Ammon's horn (tissue), 1 donor: ENCODE results near the gene EGF.
A peak's percentile ranks its signal among the peaks of the same experiment; 100 is the strongest.
"Not testable (repeated sequence)": the region's sequence is repeated elsewhere in the genome, so short reads cannot be mapped to it uniquely, and the experiment has no call there.

Experiments
- DNase-seq: peaks from one replicate; pipeline ENCODE4 v3.0.0-alpha.2; 2016; ENCODE audit warnings: low spot score

Gene EGF

DNA sequence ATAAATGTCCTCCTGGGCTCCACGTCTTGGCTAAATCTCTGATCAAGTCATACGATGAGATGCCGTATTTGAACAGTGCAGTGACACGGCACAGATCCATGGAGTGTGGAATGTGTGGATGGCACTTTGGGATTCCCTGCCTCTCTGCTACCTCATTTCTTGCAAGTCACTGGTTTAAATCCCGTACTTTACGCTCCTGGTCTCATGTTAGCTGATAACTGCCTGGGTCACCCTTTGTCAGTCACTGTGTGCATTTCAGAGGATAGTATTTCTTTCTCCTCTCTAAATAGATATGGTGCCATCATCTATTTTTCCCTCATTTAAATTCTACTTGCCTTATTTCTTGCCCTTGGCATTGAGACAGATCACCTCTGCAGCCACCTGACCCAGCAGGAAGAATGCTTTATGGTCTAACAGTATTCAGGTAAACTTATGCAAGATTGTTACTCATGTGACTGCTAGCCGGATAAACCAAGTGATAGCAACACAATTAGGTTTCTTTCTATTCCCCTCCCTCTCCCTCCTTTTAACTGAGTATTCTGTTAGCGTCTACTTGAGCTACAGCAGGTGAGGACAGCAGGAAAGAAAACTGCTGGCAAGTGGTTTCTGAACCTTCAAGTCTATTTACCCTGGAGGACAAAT is 2.8 kb downstream of the EGF start:
- DNase-seq, result no peak

DNA sequence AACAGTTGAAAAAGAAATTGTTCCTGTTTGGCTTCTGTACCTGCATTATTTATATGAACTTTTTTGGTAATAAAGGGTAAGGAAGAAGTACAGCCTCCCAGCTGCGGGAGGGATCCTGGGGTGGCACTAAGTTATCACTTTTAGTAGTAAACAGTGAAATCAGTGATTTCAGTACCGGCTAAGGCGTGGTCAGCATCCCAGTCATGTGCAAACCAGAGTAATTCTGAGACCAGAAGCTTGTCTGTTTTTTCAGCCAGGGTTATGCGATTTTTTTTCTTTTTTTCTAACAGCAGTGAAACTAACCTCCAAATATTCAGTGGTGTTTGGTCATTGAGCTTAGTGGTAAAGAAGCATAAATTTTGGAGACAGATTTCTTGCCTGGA is 3.3 kb downstream of the EGF start:
- DNase-seq, result no peak

DNA sequence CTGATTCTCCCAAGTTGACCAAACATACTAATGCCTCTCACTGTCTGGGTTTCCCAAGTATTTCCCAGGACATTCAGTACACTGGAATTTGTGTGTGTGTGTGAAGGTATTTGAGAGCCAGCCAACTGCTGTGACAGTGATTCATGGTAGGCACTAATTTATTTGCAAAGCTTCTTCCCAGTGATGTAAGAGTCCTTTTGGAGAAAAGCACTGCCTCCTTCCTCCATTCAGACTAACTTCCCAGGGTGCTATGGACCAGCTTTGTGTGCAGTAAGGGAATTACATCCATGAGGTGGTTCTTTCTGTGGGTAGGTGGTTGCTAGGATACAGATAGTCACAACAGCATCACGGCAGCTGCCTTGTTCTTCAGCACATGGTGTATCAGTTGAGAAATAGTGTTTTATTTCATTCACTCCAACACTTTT is 8.7 kb downstream of the EGF start:
- peak; percentile 68 for DNase-seq

DNA sequence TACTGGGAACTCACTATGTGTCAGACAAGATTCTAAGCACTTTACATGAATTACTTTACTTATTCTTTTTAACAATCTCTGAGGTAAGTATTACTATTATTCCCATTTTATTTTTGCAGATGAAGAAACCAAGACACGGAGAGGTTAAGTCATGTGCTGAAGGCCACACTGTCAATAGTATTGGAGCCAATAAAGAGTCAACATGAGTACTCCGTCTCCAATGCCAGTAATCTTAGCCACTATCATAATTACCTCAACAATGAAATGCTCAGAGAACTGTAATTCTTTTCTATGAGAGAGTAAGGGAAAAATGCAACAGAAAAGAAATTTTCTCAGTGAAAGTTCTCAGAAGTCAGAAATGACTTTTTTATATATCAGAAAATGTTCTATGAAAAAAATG is 12.7 kb downstream of the EGF start:
- DNase-seq, result no peak

DNA sequence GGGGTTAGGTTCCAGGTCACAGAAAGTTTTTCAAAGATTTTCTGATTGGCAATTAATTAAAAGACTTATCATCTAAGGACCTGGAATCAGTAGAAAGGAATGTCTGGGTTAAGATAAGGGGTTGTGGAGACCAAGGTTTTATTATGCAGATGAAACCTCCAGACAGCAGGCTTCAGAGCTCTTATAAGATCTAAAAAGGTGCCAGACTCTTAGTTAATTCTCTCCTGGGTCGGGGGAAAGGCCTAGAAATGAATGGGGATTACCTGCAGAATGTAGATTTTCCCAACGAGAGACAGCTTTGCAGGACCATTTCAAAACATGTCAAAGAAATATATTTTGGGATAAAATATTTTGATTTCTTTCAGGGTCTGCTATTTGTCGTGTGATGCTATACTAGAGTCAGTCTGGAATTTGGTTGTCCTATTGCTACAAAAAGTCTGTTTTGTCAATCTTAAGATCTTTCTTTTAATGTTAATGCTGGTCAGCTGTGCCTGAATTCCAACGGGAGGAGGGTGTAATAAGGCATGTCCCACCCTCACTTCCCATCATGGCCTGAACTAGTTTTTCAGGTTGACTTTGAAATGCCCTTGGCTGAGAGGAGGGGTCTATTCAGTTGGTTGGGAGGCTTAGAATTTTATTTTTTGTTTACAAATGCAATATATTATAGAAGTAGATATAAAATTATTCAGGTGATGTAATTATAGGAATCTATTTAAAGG is 15.8 kb downstream of the EGF start:
- DNase-seq, result no peak

DNA sequence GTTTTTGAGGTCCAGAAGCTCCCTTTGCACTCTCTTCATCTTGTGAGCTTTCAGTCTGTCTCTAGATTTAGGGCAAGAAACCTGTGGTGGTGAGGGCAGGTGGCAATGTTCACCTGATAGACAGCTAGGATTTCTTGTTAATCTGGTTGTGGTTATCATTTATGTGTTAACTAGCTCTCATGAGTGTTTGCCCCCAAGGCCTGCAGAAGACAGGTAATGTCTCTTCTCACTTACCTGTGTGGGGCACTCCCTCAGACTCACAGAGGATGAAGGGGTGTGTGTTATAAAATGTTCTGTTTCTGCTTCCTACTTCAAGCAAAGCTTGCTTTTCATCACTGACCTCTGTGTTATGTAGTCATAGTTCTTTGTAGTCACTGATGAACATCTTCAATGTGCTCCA is 17.8 kb downstream of the EGF start:
- DNase-seq, result no peak

DNA sequence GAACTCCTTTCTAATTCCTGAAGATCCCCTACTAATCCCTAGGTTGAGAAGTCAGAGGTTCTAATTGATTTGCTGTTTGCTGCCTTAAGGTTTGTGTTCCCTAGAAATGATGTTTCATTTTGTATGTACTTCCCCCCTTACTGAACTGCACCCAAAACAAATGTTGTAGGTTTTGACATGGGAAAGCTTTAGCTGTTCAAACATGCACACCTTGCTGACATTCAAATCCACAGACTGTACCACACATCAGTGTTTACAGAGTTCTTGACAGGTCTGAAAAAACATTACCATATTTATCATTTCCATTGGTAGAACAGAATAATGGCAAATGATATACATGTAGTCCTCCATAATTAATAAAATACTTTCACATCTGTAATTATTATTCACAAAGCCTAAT is 18.2 kb downstream of the EGF start:
- no peak for DNase-seq

DNA sequence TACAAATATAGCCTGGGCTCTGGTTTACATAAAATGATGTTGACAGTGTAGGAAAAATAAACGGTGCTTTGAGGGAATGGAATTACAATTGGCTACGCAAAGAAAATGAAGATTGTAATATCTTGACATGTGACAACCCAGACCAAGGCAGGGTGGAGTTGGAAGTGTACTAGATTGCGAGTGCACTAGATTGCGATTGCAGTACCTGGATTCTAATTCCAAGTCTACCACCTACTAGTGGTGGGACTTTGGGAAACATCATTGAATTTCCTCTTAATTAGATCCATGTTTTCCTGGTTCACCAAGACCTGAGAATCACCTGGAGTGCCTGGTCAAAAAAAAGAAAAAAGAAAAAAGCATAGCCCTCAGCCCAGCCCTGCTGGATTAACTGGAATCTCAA is 18.6 kb downstream of the EGF start:
- DNase-seq, result no peak

DNA sequence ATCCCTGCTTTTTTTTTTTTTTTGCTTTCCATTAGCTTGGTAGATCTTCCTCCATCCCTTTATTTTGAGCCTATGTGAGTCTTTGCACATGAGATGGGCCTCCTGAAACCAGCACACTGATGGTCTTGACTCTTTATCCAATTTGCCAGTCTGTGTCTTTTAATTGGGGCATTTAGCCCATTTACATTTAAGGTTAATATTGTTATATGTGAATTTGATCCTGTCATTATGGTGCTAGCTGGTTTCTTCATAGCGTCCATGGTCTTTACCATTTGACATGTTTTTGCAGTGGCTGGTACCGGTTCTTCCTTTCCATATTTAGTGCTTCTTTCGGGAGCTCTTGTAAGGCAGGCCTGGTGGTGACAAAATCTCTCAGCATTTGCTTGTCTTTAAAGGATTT is 24.7 kb downstream of the EGF start:
- not testable (repeated sequence) for DNase-seq

DNA sequence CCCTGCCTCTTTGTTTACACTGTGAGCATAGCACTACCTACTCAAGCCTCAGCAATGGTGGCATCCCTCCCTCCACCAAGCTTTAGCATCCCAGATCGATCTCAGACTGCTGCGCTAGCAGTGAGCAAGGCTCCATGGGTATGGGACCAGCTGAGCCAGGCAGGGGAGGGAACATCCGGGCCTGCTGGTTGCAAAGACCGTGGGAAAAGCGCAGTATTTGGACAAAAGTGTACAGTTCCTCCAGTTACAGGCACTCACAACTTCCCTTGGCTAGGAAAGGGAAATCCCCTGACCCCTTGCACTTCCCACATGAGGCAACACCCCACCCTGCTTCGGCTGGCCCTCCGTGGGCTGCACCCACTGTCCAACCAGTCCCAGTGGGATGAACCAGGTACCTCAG is 26.5 kb downstream of the EGF start:
- DNase-seq, result no peak

DNA sequence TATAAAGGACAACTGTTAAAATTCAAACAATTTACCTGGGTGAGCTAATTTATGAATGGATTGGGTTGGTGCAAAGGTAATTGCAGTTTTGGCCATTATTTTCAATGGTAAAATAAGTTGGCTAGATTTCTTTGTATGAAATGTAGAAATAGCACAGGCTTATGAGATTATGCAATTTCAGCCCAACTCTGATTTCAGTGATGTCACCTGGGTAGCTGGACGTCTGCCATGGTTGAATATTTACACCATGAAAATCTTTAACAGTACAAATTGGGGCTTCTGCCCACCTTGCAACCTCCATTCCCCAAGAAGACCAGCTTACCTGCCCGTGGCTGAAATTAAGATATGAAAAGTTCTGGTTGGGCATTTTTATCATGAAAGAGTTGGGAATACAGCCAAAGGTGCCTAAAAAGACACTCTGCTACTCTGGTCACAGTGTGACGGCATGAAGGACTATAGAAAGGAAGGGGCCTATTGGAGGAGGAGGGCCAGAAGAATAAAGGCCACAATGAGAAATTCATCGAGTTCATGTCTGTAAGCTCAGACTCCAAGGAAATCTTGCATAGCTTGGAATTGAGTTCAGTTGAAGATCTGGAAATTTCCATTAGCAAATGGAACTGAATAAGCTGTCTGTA is 29.7 kb downstream of the EGF start:
- DNase-seq, result no peak

DNA sequence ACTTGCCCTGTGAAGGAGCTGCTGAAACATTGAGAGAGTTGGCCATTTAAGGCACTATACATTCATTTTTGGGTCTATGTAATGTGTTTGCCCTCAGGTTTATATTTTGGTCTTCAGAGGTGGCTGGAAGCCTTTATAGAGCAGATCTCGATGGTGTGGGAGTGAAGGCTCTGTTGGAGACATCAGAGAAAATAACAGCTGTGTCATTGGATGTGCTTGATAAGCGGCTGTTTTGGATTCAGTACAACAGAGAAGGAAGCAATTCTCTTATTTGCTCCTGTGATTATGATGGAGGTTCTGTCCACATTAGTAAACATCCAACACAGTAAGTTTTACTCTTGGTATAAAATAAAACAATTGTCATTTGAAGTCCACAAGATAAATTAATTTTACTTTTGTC is 31.1 kb downstream of the EGF start:
- DNase-seq, result no peak

DNA sequence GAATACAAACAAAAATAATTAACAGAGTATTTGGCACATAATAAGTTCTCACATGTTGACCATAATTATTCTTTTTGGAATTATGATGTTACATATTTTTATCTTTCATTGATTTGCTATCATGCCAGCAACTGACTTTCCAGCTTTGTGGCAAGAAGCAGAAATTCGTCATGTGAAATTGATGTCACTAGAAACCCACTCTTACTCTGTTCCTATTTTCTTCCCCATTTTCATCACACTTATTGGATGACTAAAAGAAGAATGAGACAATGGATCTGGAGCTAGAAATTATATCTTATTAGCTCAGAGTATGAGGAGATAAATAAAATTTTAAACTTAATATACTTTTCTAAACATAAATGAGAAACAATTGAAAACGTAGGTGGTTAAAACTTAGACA is 31.9 kb downstream of the EGF start:
- DNase-seq, result no peak

DNA sequence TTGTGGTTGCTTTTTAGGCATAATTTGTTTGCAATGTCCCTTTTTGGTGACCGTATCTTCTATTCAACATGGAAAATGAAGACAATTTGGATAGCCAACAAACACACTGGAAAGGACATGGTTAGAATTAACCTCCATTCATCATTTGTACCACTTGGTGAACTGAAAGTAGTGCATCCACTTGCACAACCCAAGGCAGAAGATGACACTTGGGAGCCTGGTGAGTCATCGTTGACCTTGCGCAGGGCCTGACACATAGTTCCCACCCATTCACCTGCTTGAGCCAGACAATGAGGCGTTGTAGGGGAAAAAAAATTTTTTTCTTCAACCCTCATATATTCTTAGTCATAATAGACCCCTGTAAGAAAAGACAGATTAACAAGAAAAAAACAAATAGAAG is 32.4 kb downstream of the EGF start:
- DNase-seq, result no peak

DNA sequence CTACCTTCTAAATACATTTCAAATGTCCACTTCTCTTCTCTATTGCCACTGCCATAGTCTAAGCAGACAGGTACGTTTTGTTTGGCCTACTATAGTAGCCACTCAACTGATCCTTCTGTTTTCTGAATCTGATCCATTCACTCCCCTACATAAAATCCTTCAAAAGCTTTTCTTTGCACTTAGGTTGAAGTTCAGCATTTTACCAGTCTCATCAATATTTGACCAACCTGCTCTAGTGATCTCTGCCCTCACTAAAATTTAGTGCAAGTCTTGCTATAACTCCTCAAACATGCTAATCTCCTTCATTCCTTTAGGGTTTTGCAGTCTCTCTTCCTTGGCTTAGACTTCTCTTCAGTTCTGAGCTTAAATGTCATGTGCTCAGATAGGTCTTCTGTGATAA is 33.4 kb downstream of the EGF start:
- DNase-seq, result no peak

DNA sequence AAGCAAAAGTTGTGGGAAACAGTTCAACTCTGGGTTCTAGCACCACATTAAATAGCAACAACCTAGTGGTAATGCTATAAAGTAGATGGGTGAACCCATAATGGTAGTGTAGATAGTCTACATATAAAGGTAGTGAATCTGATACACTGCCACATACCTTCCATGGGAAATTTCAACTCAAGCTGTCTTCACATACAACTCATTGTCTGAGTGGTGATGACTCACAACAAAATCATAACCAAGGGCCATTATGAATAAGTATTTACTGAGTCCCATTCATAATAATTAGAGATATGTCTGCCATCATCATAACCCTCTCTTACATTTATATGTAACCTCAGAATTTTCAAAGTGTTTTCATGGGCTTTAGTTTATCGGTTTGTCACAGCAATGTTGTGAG is 34.8 kb downstream of the EGF start:
- no peak for DNase-seq

DNA sequence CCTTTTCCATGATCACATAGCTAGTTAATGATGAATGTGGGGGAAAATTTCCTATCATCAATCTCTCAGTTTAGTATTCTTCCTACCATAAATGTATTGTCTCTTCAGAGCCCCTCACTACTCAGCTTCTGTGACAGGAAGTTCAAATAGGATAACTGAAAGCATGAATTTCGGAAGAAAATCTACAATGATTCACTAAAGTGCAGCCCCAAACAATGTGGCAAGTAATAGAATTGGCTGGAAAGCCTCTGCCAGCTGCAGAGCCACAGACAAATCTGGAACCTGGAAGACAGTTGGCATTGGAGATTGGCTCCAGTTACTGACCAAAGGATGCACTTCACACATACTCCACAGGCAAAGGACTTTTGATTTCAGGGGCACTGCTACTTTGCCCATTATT is 35.2 kb downstream of the EGF start:
- no peak for DNase-seq

DNA sequence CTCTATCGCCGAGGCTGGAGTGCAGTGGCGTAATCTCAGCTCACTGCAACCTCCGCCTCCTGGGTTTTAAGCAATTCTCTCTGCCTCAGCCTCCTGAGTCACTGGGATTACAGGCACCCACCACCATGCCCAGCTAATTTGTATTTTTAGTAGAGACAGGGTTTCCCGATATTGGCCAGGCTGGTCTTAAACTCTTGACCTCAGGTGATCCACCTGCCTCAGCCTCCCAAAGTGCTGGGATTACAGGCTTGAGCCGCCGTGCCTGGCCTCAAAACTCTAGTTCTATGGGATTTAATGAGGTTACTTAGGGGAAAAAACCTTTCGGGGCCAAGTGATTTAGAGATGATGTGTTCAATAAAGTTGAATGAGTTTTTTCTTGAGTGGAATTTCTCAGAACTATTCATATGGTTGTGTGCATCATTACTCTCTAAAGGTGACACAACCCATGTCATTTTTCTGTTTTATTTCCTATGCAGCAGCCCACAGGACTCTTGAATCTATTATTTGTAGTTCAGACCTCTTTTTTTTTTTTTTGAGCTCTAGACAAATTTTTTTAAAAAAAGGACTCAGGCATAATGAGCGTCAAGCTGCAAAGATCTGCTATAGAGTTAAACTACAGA is 36.5 kb downstream of the EGF start:
- not testable (repeated sequence) for DNase-seq

DNA sequence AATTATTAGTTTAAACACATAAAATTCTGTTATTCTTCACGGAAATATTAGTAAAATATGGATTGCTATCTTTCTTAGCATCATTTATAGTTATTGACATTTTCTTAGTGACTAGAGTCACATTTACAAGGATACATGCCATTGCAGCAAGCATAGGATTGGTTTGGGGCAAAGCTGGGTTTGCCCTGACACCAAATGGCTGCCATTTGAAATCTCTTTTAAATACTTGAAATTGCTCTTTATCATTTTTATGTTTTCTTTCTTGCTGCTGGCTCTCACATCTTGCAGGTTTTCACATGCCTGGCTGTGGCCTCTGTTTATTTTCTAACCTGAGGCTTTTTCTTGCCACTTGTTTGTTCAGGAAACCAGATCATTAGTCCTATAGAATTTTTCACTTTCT is 39.9 kb downstream of the EGF start:
- DNase-seq, result no peak

DNA sequence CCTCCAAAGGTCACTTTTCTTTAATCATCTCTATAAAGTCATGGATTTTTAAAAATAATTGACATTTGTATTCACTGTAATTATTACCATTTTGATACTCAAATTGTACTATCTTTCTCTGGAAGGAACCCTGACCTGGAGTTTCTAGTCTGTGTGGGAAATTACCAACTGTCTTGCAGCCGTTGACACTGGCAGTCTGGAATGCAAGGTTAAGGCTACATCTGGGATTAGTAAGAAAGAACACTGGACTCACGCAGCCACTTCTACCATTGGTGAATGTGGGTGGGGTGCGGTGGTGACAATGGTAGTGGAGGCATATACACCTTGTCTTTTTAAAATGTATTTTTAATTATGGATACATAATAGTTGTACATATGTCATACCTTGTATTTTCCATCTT is 40.9 kb downstream of the EGF start:
- DNase-seq, result no peak

DNA sequence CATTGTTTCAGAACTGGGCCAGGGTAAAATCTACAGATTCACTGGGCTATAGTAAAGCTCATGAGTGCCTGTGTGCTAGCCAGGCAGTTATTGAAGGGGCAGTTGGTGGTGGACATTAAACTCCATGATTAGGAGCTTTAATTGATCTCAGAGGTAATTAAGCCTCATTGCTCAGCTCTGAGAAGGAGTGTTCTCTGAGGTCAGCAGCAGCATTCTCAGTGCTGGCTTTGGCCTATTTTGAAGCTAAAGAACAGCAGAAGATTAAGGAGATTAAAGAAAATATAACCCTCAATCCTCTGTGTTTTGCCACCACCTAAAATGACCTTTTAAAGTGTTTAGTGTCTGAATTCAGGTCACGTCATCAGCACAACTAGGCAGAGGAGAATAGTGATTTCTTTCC is 42.5 kb downstream of the EGF start:
- no peak for DNase-seq

DNA sequence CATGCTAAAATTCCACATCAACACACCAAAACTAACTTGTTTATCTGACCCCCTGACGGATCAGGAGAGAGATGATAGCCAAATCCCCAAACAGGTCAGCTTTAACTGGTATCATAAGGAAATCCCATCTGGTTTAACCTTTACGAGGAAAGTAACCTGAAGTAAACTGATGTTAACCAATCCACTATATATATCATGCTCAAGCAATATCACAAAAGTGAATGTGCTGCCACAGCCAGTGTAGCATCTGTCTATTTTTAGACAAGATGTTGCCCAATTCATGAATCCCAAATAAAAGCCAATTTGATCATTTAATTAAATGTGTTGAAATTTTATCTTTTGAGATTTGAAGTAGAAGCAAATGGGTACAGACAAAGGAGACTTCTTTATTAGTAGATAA is 44.5 kb downstream of the EGF start:
- DNase-seq, result no peak

DNA sequence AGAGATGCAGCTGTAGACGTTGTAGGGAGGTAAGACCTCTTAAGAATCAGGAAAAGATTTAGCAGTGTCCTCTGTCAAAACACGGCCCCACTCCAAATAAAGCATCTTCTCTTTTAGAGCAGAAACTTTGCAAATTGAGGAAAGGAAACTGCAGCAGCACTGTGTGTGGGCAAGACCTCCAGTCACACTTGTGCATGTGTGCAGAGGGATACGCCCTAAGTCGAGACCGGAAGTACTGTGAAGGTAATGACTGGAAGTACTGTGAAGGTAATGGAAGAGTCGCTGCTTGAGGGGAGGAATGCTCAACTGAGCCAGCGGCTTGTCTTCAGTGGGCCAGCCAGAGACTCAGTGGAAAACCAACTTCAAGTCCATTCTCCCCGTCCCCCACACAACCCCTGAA is 46.5 kb downstream of the EGF start:
- no peak for DNase-seq
